Body of pancreas (tissue), 4 donors: ENCODE results near the gene C10orf105.

Source experiments
- POLR2A ChIP-seq, 3 donors: fragments of 450-650 bp; IDR thresholded peaks; one replicate each; pipeline ENCODE4 v1.6.1; 2016; ENCODE audit warnings: antibody characterized with exemption in 3 of 3, mild to moderate bottlenecking in 2 of 3
- TF ChIP-seq, protein P1 (sequence below), 7 experiments: fragments of 450-650 bp in 4 of 7; fragments of 200-600 bp in 3 of 7; sonication (generic) in 3 of 7; IDR thresholded peaks; one replicate each; pipeline ENCODE4 v1.5.1; 2016 to 2019; ENCODE audit warnings: antibody characterized with exemption in 7 of 7

DNA sequence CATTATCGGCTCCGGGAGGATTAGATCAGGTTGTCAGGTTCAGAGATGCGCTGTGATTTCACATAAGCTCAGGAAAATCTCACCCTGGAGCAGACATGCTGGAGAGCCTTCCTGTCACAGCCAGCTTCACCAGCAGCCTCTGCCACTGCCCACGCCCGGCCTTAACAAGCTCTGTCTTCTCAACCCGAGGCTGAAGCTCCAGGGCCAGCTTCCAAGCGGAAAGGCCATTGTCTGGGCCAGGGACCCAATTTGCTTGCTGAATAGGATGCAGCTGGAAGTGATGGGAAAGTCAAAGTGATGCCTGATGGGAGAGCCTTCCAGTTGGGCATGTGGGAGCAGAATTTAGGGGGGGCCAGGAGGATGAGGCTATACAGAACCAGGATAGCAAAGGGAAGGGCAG lies 36.3 kb downstream of the C10orf105 start:
- TF ChIP-seq, protein P1, sequence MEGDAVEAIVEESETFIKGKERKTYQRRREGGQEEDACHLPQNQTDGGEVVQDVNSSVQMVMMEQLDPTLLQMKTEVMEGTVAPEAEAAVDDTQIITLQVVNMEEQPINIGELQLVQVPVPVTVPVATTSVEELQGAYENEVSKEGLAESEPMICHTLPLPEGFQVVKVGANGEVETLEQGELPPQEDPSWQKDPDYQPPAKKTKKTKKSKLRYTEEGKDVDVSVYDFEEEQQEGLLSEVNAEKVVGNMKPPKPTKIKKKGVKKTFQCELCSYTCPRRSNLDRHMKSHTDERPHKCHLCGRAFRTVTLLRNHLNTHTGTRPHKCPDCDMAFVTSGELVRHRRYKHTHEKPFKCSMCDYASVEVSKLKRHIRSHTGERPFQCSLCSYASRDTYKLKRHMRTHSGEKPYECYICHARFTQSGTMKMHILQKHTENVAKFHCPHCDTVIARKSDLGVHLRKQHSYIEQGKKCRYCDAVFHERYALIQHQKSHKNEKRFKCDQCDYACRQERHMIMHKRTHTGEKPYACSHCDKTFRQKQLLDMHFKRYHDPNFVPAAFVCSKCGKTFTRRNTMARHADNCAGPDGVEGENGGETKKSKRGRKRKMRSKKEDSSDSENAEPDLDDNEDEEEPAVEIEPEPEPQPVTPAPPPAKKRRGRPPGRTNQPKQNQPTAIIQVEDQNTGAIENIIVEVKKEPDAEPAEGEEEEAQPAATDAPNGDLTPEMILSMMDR (IDR thresholded peaks at IDR 0.05), result no peak
- no peak for TF ChIP-seq POLR2A (IDR thresholded peaks at IDR 0.05)
